ENCODE measurements around the gene A4GALT. TPM values are rescaled to one million over a fixed set of nuclear protein-coding genes. Genes with fewer than 3 reads are reported as not detected.

The A4GALT gene
- total RNA-seq, 1 experiment from 2014 or later = 3.4 TPM

DNA sequence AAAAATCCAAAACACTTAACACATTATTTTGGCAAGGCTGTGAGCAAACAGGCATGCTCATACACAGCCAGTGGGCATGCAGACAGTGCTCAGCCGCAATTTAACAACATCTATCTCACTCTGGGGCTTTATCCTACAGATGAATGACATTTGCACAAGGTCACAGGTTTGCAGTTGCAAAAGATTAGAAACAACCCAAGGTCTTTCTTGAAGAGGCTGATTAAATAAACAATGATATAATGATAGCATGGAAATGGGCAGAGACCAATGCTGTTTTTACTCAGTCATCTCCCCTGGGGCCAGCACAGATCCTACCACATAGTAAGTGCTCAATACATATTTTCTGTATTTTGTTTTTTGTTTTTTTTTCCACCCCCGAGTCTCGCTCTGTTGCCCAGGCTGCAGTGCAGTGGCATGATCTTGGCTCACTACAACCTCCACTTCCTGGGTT, 9.4 kb downstream of the A4GALT start:
- no peak for DNase-seq
- Histone ChIP-seq H2AFZ (ENCODE audit: low read length) (no peak overlapping the region), H3K14ac (ENCODE audit: insufficient read depth, low read length) (no peak overlapping the region), H3K4me1 (ENCODE audit: insufficient read depth, low read length) (no peaks in the 10 kb centered on the region), H4K5ac (ENCODE audit: insufficient read length, low read depth, low read length) (no peak overlapping the region), H2BK120ac (ENCODE audit: low read depth, low read length, poor library complexity, severe bottlenecking) (no peak overlapping the region), H3K18ac (ENCODE audit: insufficient read length, low read depth, low read length) (no peak overlapping the region), H3K4ac (ENCODE audit: low read depth, low read length) (no peak overlapping the region), H3K56ac (ENCODE audit: insufficient read length, low read depth, low read length) (no peak overlapping the region), H3K27me3 (ENCODE audit: insufficient read depth, low read length) (no peaks in the 10 kb centered on the region), H4K8ac (replicated peaks; ENCODE audit: insufficient read length, low read depth, low read length) (no peak overlapping the region), H3K23ac (ENCODE audit: insufficient read length, low read depth, low read length) (no peak overlapping the region), H3K79me2 (ENCODE audit: insufficient read depth, low read length) (no peaks in the 10 kb centered on the region), H2AK5ac (ENCODE audit: insufficient read length, low read length) (no peak overlapping the region), H3K79me1 (ENCODE audit: insufficient read depth, low read depth, low read length, poor library complexity, severe bottlenecking) (no peaks in the 10 kb centered on the region), H3K9me3 (ENCODE audit: control insufficient read depth, low read depth, low read length) (no peaks in the 10 kb centered on the region), H3T11ph (ENCODE audit: low read length) (no peak overlapping the region), H3K4me2 (ENCODE audit: insufficient read depth, insufficient read length, low read length) (no peak overlapping the region), H4K20me1 (ENCODE audit: control insufficient read depth, insufficient read depth, insufficient read length) (no peaks in the 10 kb centered on the region), H3K9ac (ENCODE audit: extremely low read depth, insufficient read length, low read length) (no peak overlapping the region), H2BK5ac (ENCODE audit: insufficient read length, low read length) (no peak overlapping the region), H4K91ac (ENCODE audit: insufficient read length, low read depth, low read length) (no peak overlapping the region), H2BK15ac (ENCODE audit: low read depth, low read length) (no peak overlapping the region), H2BK12ac (ENCODE audit: insufficient read length, low read depth, low read length) (no peak overlapping the region), H3K27ac (ENCODE audit: insufficient read length, low read depth, low read length) (no peak overlapping the region), H2BK20ac (ENCODE audit: low read depth, low read length, poor library complexity, severe bottlenecking) (no peak overlapping the region), H3K23me2 (ENCODE audit: insufficient read length, low read depth, low read length, poor library complexity, severe bottlenecking) (no peaks in the 10 kb centered on the region)
- TF ChIP-seq, protein P1, sequence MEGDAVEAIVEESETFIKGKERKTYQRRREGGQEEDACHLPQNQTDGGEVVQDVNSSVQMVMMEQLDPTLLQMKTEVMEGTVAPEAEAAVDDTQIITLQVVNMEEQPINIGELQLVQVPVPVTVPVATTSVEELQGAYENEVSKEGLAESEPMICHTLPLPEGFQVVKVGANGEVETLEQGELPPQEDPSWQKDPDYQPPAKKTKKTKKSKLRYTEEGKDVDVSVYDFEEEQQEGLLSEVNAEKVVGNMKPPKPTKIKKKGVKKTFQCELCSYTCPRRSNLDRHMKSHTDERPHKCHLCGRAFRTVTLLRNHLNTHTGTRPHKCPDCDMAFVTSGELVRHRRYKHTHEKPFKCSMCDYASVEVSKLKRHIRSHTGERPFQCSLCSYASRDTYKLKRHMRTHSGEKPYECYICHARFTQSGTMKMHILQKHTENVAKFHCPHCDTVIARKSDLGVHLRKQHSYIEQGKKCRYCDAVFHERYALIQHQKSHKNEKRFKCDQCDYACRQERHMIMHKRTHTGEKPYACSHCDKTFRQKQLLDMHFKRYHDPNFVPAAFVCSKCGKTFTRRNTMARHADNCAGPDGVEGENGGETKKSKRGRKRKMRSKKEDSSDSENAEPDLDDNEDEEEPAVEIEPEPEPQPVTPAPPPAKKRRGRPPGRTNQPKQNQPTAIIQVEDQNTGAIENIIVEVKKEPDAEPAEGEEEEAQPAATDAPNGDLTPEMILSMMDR (conservative IDR thresholded peaks at IDR 0.05) = no peak
- no CpG with 5 or more reads among the region's 3 CpGs for WGBS (ENCODE audit: extremely low coverage, insufficient read length, low lambda C conversion rate)
- Mint-ChIP-seq H3K36me3 (ENCODE audit: insufficient read depth in 1 of 3, low read depth in 3 of 3) (peaks cover 0 to 8% (median 0%) of the 10 kb centered on the region in 3 experiments; a peak in 2 of 7 replicates), H3K27ac (no peak overlapping the region), H3K27me3 (ENCODE audit: low read depth) (no peaks in the 10 kb centered on the region; the same call in 1 of the 2 replicates), H3K4me3 (no peak overlapping the region), H3K9me3 (peaks cover 4 to 6% of the 10 kb centered on the region in 2 experiments; a peak in 3 of 5 replicates), H3K4me1 (peaks cover 3 to 7% of the 10 kb centered on the region in 2 experiments; a peak in 3 of 4 replicates)
